Smooth muscle cell (in vitro differentiated cells): ENCODE measurements around the gene ITGA11. TPM values are rescaled to one million over a fixed set of nuclear protein-coding genes. Genes with fewer than 3 reads are reported as not detected.
A peak's percentile ranks its signal among the peaks of the same experiment; 100 is the strongest.

ENCODE experiments used
- DNase-seq: peaks from one replicate; lab custom pipeline; 2025; ENCODE audit not compliant: unreplicated experiment; lab: John Stamatoyannopoulos, UW
- H2AFZ ChIP-seq: fragments of 200-600 bp; sonication (generic); 2 replicates; pipeline ENCODE4 v1.6.0; 2016; ENCODE audit warnings: antibody characterized with exemption, low read depth, mild to moderate bottlenecking
- H3F3A ChIP-seq: fragments of 200-600 bp; sonication (generic); 2 replicates; pipeline ENCODE4 v1.6.0; 2017; ENCODE audit warnings: antibody characterized with exemption, low read depth
- H3K27ac ChIP-seq: fragments of 200-600 bp; sonication (generic); 2 replicates; pipeline ENCODE4 v1.5.1; 2016; ENCODE audit warnings: low read depth, mild to moderate bottlenecking
- H3K27me3 ChIP-seq: fragments of 200-600 bp; sonication (generic); 2 replicates; pipeline ENCODE4 v1.6.1; 2016; ENCODE audit warnings: low read depth, mild to moderate bottlenecking
- H3K36me3 ChIP-seq: fragments of 200-600 bp; sonication (generic); 2 replicates; pipeline ENCODE4 v1.5.1; 2016; ENCODE audit warnings: low read depth
- H3K4me1 ChIP-seq: fragments of 200-600 bp; sonication (generic); 2 replicates; pipeline ENCODE4 v1.5.1; 2016; ENCODE audit warnings: low read depth
- H3K4me2 ChIP-seq: fragments of 200-600 bp; sonication (generic); 2 replicates; pipeline ENCODE4 v1.6.0; 2016; ENCODE audit warnings: mild to moderate bottlenecking
- H3K4me3 ChIP-seq: fragments of 200-600 bp; sonication (generic); 2 replicates; pipeline ENCODE4 v1.5.1; 2016; ENCODE audit warnings: mild to moderate bottlenecking
- H3K79me2 ChIP-seq: fragments of 200-600 bp; sonication (generic); 2 replicates; pipeline ENCODE4 v1.6.0; 2016; ENCODE audit warnings: low read depth, mild to moderate bottlenecking
- H3K9ac ChIP-seq: fragments of 200-600 bp; sonication (generic); 2 replicates; pipeline ENCODE4 v1.6.0; 2016; ENCODE audit warnings: low read depth
- H3K9me3 ChIP-seq: fragments of 200-600 bp; sonication (generic); replicated peaks from 2 replicates; pipeline ENCODE4 v1.5.1; 2016; ENCODE audit warnings: low read depth
- H4K20me1 ChIP-seq: fragments of 200-600 bp; sonication (generic); 2 replicates; pipeline ENCODE4 v1.6.0; 2016; ENCODE audit warnings: low read depth
- WGBS: methylation state at CpG from one replicate; pipeline ENCODE4 v1.1.7; 2016; ENCODE audit warnings: low lambda C conversion rate; 5-methylcytosine and 5-hydroxymethylcytosine counted together
- polyA plus RNA-seq: library from polyadenylated mRNA; unstranded; fragments of >200 nt; fragmentation: Nextera tagmentation; extraction: Ambion mirVana; gene quantifications from 2 replicates; pipeline ENCODE4 v1.2.1, GENCODE V29; 2016
- total RNA-seq: library from RNA; depleted of rRNA; stranded (reverse); fragments of >200 nt; gene quantifications from 2 replicates; pipeline ENCODE4 v1.2.3, GENCODE V29; 2014
- TF ChIP-seq, protein P1 (sequence below): fragments of 200-600 bp; sonication (generic); IDR thresholded peaks from 2 replicates; pipeline ENCODE4 v1.5.1; 2017; ENCODE audit warnings: borderline replicate concordance, mild to moderate bottlenecking, antibody characterized with exemption; ENCODE audit not compliant: insufficient read depth, poor library complexity, severe bottlenecking

Gene ITGA11, protein sequence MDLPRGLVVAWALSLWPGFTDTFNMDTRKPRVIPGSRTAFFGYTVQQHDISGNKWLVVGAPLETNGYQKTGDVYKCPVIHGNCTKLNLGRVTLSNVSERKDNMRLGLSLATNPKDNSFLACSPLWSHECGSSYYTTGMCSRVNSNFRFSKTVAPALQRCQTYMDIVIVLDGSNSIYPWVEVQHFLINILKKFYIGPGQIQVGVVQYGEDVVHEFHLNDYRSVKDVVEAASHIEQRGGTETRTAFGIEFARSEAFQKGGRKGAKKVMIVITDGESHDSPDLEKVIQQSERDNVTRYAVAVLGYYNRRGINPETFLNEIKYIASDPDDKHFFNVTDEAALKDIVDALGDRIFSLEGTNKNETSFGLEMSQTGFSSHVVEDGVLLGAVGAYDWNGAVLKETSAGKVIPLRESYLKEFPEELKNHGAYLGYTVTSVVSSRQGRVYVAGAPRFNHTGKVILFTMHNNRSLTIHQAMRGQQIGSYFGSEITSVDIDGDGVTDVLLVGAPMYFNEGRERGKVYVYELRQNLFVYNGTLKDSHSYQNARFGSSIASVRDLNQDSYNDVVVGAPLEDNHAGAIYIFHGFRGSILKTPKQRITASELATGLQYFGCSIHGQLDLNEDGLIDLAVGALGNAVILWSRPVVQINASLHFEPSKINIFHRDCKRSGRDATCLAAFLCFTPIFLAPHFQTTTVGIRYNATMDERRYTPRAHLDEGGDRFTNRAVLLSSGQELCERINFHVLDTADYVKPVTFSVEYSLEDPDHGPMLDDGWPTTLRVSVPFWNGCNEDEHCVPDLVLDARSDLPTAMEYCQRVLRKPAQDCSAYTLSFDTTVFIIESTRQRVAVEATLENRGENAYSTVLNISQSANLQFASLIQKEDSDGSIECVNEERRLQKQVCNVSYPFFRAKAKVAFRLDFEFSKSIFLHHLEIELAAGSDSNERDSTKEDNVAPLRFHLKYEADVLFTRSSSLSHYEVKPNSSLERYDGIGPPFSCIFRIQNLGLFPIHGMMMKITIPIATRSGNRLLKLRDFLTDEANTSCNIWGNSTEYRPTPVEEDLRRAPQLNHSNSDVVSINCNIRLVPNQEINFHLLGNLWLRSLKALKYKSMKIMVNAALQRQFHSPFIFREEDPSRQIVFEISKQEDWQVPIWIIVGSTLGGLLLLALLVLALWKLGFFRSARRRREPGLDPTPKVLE
- total RNA-seq: 85.9 and 87.8 TPM in 2 replicates
- polyA plus RNA-seq: 89.4 and 133 TPM in 2 replicates

GRCh38 chr15:68431792-68432401, at the start of gene ITGA11:
Gene ITGA11 (minus strand): TSS chr15:68432163. CDS start chr15:68432066, 97 bp downstream.
- H3K9ac ChIP-seq: peak within 1 kb of the TSS; percentile 83
- H3K4me3 ChIP-seq: peak within 1 kb of the TSS; percentile 71
- no peaks in the 10 kb centered on the region for H3K9me3 ChIP-seq
- H3K36me3 ChIP-seq: no peaks in the 10 kb centered on the region
- WGBS: 2% methylated on average over 39 of the region's 49 CpGs
- H2AFZ ChIP-seq: peak within 1 kb of the TSS; percentile 39
- H3K4me1 ChIP-seq: peaks cover 16% of the 10 kb centered on the region
- peak within 1 kb of the TSS; percentile 65 for H3K27ac ChIP-seq
- H3K4me2 ChIP-seq: peak within 1 kb of the TSS; percentile 95
- H3K79me2 ChIP-seq: peaks cover 48% of the 10 kb centered on the region
- no peak for DNase-seq
- TF ChIP-seq, protein P1, sequence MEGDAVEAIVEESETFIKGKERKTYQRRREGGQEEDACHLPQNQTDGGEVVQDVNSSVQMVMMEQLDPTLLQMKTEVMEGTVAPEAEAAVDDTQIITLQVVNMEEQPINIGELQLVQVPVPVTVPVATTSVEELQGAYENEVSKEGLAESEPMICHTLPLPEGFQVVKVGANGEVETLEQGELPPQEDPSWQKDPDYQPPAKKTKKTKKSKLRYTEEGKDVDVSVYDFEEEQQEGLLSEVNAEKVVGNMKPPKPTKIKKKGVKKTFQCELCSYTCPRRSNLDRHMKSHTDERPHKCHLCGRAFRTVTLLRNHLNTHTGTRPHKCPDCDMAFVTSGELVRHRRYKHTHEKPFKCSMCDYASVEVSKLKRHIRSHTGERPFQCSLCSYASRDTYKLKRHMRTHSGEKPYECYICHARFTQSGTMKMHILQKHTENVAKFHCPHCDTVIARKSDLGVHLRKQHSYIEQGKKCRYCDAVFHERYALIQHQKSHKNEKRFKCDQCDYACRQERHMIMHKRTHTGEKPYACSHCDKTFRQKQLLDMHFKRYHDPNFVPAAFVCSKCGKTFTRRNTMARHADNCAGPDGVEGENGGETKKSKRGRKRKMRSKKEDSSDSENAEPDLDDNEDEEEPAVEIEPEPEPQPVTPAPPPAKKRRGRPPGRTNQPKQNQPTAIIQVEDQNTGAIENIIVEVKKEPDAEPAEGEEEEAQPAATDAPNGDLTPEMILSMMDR: no peak
- H3K27me3 ChIP-seq: peaks cover 8% of the 10 kb centered on the region
- peaks cover 6% of the 10 kb centered on the region for H4K20me1 ChIP-seq
- H3F3A ChIP-seq: peaks cover 16% of the 10 kb centered on the region

DNA sequence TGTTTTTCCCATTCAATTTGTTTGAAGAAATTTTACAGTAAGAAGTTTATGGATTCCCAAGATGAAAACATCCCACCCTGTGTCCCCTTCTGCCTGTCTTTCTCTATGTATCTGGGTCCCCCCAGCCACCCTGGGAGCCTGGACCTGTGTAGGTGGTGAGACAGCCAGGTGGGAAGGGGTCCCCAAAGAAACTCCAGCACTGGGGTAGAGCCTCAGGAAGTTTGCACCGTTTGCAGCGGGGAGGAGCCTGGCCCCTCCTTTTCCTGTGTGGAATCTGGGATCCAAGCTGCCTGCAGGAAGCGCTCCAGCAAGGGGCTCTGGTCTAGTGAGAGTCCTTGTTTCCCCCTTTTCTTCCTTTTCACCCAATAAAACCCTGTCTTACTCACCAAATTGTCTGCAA, 49.4 kb upstream of the ITGA11 start:
- no peak for DNase-seq
- no peaks in the 10 kb centered on the region for H3K79me2 ChIP-seq
- 88% methylated on average over 3 of the region's 3 CpGs for WGBS

DNA sequence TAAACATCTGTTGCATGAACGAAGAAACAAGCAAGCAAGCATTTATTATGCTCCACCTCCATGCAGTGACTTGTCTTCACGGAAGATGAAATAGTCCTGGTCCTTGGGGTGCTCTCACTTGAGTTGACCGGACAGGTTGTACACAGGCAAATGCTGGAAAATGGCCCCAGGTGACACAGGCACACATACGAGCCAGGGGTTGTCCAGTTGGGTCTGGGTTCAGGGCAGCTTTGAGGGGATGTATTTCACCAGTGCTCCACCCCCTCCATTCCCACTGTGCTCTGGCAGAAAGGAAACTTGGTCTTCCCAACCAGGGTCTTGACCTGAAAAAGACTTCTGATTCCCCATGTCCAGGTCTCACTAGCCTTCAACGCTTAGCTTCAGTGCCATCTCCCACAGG, 48.3 kb upstream of the ITGA11 start:
- Histone ChIP-seq H3K4me2 (peak overlapping the region; percentile 55), H3K9ac (peak overlapping the region; percentile 91), H3K9me3 (no peaks in the 10 kb centered on the region), H4K20me1 (no peaks in the 10 kb centered on the region), H2AFZ (no peak overlapping the region), H3K27ac (peak overlapping the region; percentile 99), H3K27me3 (no peaks in the 10 kb centered on the region), H3K4me1 (no peaks in the 10 kb centered on the region), H3K4me3 (no peak overlapping the region), H3F3A (peaks cover 8% of the 10 kb centered on the region), H3K79me2 (no peaks in the 10 kb centered on the region), H3K36me3 (no peaks in the 10 kb centered on the region)
- WGBS: 81% methylated on average over 5 of the region's 5 CpGs
- DNase-seq: no peak
- TF ChIP-seq, protein P1: no peak

More for the DNA sequence above, 49.4 kb upstream of the ITGA11 start:
- H3K9ac ChIP-seq: no peak overlapping the region
- no peak overlapping the region for H3K4me3 ChIP-seq
- no peaks in the 10 kb centered on the region for H4K20me1 ChIP-seq
- no peak overlapping the region for H3K4me2 ChIP-seq
- no peaks in the 10 kb centered on the region for H3K36me3 ChIP-seq
- no peaks in the 10 kb centered on the region for H3K4me1 ChIP-seq
- TF ChIP-seq, protein P1: no peak
- H3F3A ChIP-seq: peaks cover 8% of the 10 kb centered on the region
- H3K27ac ChIP-seq: no peak overlapping the region
- no peaks in the 10 kb centered on the region for H3K27me3 ChIP-seq
- H2AFZ ChIP-seq: no peak overlapping the region
- H3K9me3 ChIP-seq: no peaks in the 10 kb centered on the region
